ENCODE data around the gene ZNF451.

- TF ChIP-seq EZH2phosphoT487 (IDR thresholded peaks at IDR 0.05; ENCODE audit: insufficient read depth, low read depth) (no peak), EZH2 (IDR thresholded peaks at IDR 0.05; ENCODE audit: insufficient read depth, poor library complexity, severe bottlenecking) (no peak)
Measured at GRCh38 chr6:57078531-57079207, 11.3 kb upstream of the ZNF451 start.
